IPS DF 6.9 (cell line): ENCODE data around the gene WAC.
"Not testable (repeated sequence)": the region's sequence is repeated elsewhere in the genome, so short reads cannot be mapped to it uniquely, and the experiment has no call there.

Experiments
- DNase-seq: peaks from one replicate; pipeline ENCODE4 v3.0.0-alpha.2; 2013; ENCODE audit warnings: low read depth, low spot score
- H3K27ac ChIP-seq: one replicate; pipeline ENCODE4 v1.5.1; 2013; ENCODE audit warnings: low read length, control low read depth
- H3K27me3 ChIP-seq: 2 replicates; pipeline ENCODE4 v1.6.1; 2013; ENCODE audit warnings: mild to moderate bottlenecking, low read length; ENCODE audit not compliant: control insufficient read depth, insufficient read depth
- H3K36me3 ChIP-seq: 2 replicates; pipeline ENCODE4 v1.6.1; 2013; ENCODE audit warnings: low read length; ENCODE audit not compliant: control insufficient read depth, insufficient read depth
- H3K4me1 ChIP-seq: 2 replicates; pipeline ENCODE4 v1.6.1; 2013; ENCODE audit warnings: low read length; ENCODE audit not compliant: control insufficient read depth, insufficient read depth
- H3K4me3 ChIP-seq: 2 replicates; pipeline ENCODE4 v1.5.1; 2013; ENCODE audit warnings: mild to moderate bottlenecking, low read length
- H3K9me3 ChIP-seq: 2 replicates; pipeline ENCODE4 v1.6.1; 2013; ENCODE audit warnings: low read length, inconsistent platforms; ENCODE audit not compliant: control insufficient read depth, insufficient read depth
- WGBS: extraction: QIAGEN DNeasy Blood & Tissue Kit; methylation state at CpG from one replicate; pipeline ENCODE4 v1.1.7; 2013; ENCODE audit warnings: mixed read lengths, missing lambda C conversion rate; ENCODE audit not compliant: insufficient read length, insufficient coverage; 5-methylcytosine and 5-hydroxymethylcytosine counted together

Gene WAC

DNA sequence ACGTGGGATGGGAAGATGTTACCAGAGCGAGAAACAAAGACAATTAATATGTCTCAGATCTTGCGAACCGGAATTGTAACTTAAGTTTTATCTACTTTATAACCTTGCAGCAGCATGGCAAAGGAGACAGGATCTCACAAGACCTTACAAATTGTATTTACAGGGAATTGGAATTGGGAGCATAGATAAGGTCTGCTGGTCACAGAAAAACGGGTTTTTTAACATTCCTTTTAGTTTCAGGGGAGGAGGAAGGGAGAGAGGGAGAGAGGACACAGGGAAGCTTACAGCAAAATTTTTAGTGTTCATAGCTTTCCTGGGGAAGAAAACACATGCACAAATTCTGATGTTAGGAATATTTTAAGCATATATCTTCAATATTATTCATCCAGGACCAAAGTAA lies 32.7 kb upstream of the WAC start:
- not testable (repeated sequence) for H3K27me3 ChIP-seq, H3K4me1 ChIP-seq, H3K36me3 ChIP-seq, H3K4me3 ChIP-seq, DNase-seq, H3K27ac ChIP-seq, H3K9me3 ChIP-seq
- WGBS = no CpG with 5 or more reads among the region's 5 CpGs

GRCh38 chr10:28503114-28503513 lies 29.8 kb upstream of the WAC start:
- no peak for DNase-seq
- no peaks in the 10 kb centered on the region for H3K9me3 ChIP-seq
- no peak overlapping the region for H3K4me3 ChIP-seq
- no peaks in the 10 kb centered on the region for H3K36me3 ChIP-seq
- no CpG with 5 or more reads among the region's 3 CpGs for WGBS
- H3K27me3 ChIP-seq = no peaks in the 10 kb centered on the region
- H3K4me1 ChIP-seq = no peaks in the 10 kb centered on the region
- no peak overlapping the region for H3K27ac ChIP-seq

DNA sequence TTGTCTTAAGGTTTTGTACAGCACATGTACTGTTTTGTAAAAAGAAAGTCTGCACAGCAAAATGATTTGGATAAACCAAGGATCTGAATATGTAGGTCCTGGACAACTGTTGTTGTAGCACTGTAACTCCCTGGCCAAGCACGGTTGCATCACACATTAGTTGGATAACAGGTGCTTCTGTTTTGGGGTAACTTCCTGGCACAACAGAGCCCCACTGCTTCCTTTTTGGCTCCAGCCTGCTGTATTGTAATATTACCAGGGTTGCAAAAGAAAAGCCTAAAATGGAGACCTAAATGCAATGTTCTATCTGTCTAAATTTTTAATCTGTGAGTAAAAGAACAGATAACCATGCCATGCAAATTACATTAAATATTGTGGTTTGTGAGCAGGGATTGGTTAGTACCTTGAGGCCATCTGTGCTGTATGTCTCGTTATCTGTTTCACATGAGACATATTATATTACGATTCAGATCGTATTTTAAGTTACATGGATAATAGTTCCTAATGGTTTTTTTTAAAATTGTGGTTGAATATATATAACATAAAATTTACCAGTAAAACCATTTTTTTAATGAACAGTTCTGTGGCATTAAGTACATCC lies 27.5 kb upstream of the WAC start:
- DNase-seq = no peak

DNA sequence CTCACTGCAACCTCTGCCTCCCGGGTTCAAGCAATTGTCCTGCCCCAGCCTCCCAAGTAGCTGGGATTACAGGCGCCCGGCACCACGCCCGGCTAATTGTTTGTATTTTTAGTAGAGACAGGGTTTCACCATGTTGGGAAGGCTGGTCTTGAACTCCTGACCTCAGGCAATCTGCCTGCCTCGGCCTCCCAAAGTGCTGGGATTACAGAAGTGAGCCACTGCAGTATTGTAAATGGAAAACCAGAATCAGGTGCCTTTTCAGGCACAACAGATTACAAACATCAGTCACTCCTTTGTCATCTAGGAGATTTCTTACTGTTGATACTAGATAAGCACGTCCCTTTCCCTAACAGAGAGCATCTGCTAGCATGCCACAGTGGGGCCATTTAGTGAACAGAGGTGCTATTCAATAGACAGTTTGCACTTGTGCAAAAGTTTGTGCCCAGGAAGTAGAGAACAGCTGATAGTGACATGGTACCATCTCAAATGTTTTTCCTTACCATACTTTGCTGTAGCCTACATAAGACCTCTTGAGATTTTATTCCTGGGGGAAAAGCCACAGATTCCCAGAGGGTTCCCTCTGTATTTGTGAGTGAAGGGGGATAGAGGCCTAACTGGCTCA lies 24.5 kb upstream of the WAC start:
- DNase-seq = no peak
- no CpG with 5 or more reads among the region's 7 CpGs for WGBS
- Histone ChIP-seq H3K9me3 (no peaks in the 10 kb centered on the region), H3K27ac (no peak overlapping the region), H3K36me3 (no peaks in the 10 kb centered on the region), H3K4me3 (no peak overlapping the region), H3K27me3 (no peaks in the 10 kb centered on the region), H3K4me1 (no peaks in the 10 kb centered on the region)

More for the DNA sequence above, 27.5 kb upstream of the WAC start:
- WGBS = no CpG with 5 or more reads among the region's 4 CpGs
- Histone ChIP-seq H3K9me3 (no peaks in the 10 kb centered on the region), H3K36me3 (no peaks in the 10 kb centered on the region), H3K4me3 (no peak overlapping the region), H3K4me1 (no peaks in the 10 kb centered on the region), H3K27ac (no peak overlapping the region), H3K27me3 (no peaks in the 10 kb centered on the region)

DNA sequence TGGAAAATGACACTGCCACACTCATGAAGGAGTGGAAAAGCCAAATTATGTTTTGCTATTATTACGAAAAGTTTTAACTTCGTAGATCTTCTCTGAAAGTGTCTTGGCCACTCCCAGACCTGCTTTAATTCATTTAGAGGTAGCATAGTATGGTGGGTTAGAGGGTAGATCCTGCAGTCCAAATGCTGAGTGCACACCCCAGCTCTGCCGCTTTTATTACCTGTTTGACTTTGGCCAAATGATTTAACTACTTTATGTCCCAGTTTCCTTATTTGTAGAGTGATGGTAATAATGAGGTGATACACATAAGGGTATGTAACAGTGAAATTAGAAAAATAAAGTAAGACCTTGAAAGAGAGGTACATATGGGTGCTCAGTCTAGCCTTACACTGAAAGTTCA lies 23.6 kb upstream of the WAC start:
- H3K27me3 ChIP-seq = no peaks in the 10 kb centered on the region
- H3K36me3 ChIP-seq = no peaks in the 10 kb centered on the region
- H3K4me3 ChIP-seq = no peak overlapping the region
- no peak for DNase-seq
- no peaks in the 10 kb centered on the region for H3K4me1 ChIP-seq
- H3K27ac ChIP-seq = no peak overlapping the region
- WGBS = no CpG with 5 or more reads among the region's 3 CpGs
- H3K9me3 ChIP-seq = no peaks in the 10 kb centered on the region

GRCh38 chr10:28514648-28515047 lies 18.3 kb upstream of the WAC start:
- no peak overlapping the region for H3K27ac ChIP-seq
- no peaks in the 10 kb centered on the region for H3K4me1 ChIP-seq
- H3K9me3 ChIP-seq = no peaks in the 10 kb centered on the region; the same call in 1 of the 2 replicates
- no peaks in the 10 kb centered on the region for H3K36me3 ChIP-seq
- H3K27me3 ChIP-seq = no peaks in the 10 kb centered on the region
- H3K4me3 ChIP-seq = no peak overlapping the region
- WGBS = no CpG with 5 or more reads among the region's 1 CpG
- no peak for DNase-seq

- DNase-seq = no peak
- Histone ChIP-seq H3K27ac (no peak overlapping the region), H3K9me3 (no peaks in the 10 kb centered on the region; the same call in 1 of the 2 replicates), H3K36me3 (no peaks in the 10 kb centered on the region), H3K4me3 (no peak overlapping the region), H3K27me3 (no peaks in the 10 kb centered on the region), H3K4me1 (no peaks in the 10 kb centered on the region)
- no CpG with 5 or more reads among the region's 3 CpGs for WGBS
These were observed 12.6 kb upstream of the WAC start for GRCh38 chr10:28520346-28520745.

DNA sequence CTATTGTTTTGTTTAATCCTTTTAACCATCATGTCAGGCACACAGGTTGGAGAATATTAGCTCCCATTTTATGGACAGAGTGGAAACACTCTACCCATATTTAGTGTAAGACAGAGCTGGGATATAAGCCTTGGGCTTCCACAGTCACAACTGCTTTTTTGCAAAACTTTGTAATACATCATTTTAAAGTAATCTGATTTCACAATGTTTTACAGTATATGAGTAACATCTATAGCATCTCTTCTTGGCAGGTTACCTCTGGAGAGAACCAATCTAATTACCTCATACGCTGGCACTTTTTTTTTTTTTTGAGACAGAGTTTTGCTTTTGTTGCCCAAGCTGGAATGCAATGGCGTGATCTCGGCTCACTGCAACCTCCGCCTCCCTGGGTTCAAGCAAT lies 12.1 kb upstream of the WAC start:
- H3K4me3 ChIP-seq, H3K27ac ChIP-seq, DNase-seq, H3K27me3 ChIP-seq, H3K4me1 ChIP-seq, H3K9me3 ChIP-seq, H3K36me3 ChIP-seq: not testable (repeated sequence)
- no CpG with 5 or more reads among the region's 4 CpGs for WGBS

- not testable (repeated sequence) for H3K36me3 ChIP-seq, H3K27ac ChIP-seq, H3K9me3 ChIP-seq, DNase-seq, H3K4me1 ChIP-seq, H3K4me3 ChIP-seq, H3K27me3 ChIP-seq
- no CpG with 5 or more reads among the region's 11 CpGs for WGBS
These were observed 11.0 kb upstream of the WAC start for GRCh38 chr10:28521961-28522360.

GRCh38 chr10:28523725-28524252 lies 9.1 kb upstream of the WAC start:
- no peak overlapping the region for H3K4me3 ChIP-seq
- no peaks in the 10 kb centered on the region for H3K27me3 ChIP-seq
- H3K27ac ChIP-seq = no peak overlapping the region
- H3K9me3 ChIP-seq = no peaks in the 10 kb centered on the region; the same call in 1 of the 2 replicates
- no peak for DNase-seq
- no CpG with 5 or more reads among the region's 2 CpGs for WGBS
- no peaks in the 10 kb centered on the region for H3K4me1 ChIP-seq
- H3K36me3 ChIP-seq = no peaks in the 10 kb centered on the region

- no peaks in the 10 kb centered on the region for H3K9me3 ChIP-seq
- no peak overlapping the region for H3K27ac ChIP-seq
- H3K4me1 ChIP-seq = no peaks in the 10 kb centered on the region
- H3K4me3 ChIP-seq = no peak overlapping the region
- H3K36me3 ChIP-seq = peaks cover 3% of the 10 kb centered on the region; the same call in 1 of the 2 replicates
- DNase-seq = no peak
- no peaks in the 10 kb centered on the region for H3K27me3 ChIP-seq
- no CpG with 5 or more reads among the region's 3 CpGs for WGBS
These were observed 2.2 kb upstream of the WAC start for GRCh38 chr10:28530751-28531150.
